ENCODE data around the gene RASAL2.

GRCh38 chr1:178126261-178126660, 32.4 kb downstream of the RASAL2 start:
- TF ChIP-seq CTCF (IDR thresholded peaks at IDR 0.05; ENCODE audit: insufficient read depth, low read length, poor library complexity, severe bottlenecking) (no peak), EZH2phosphoT487 (conservative IDR thresholded peaks at IDR 0.05; ENCODE audit: low read length) (no peak)
